Measurements from ENCODE around the gene CRYBA4. TPM values are rescaled to one million over a fixed set of nuclear protein-coding genes. Genes with fewer than 3 reads are reported as not detected.

The CRYBA4 gene
- total and polyA plus RNA-seq, 9 donors, result 0.59 TPM; not detected in 8

- no peak for DNase-seq
- intact Hi-C loops (cut with DNase I), result no loop called here
- TF ChIP-seq CTCF (IDR thresholded peaks at IDR 0.05) (no peak), POLR2A (IDR thresholded peaks at IDR 0.05) (no peak), EP300 (IDR thresholded peaks at IDR 0.05) (no peak)
Observed at GRCh38 chr22:26592421-26592891, 29.3 kb upstream of the CRYBA4 start.

GRCh38 chr22:26593763-26594162, 28.0 kb upstream of the CRYBA4 start:
- H3K4me1 ChIP-seq (ENCODE audit: insufficient read depth), result peaks cover 2% of the 10 kb centered on the region
- no peaks in the 10 kb centered on the region for H3K27me3 ChIP-seq
- no peaks in the 10 kb centered on the region for H3K9me3 ChIP-seq
- H3K4me3 ChIP-seq, result no peak overlapping the region
- intact Hi-C loops (cut with DNase I), result no loop called here
- no peak for DNase-seq
- no peaks in the 10 kb centered on the region for H3K36me3 ChIP-seq
- TF ChIP-seq EP300 (IDR thresholded peaks at IDR 0.05), result no peak
- WGBS, 3 donors, result 28 to 68% (median 34%) methylated on average over 1 of the region's 1 CpG
- H3K27ac ChIP-seq, result no peak overlapping the region

More at GRCh38 chr22:26592421-26592891, 29.3 kb upstream of the CRYBA4 start:
- Histone ChIP-seq H3K27ac (no peak overlapping the region), H3K27me3 (no peaks in the 10 kb centered on the region), H3K36me3 (no peaks in the 10 kb centered on the region), H3K4me1 (ENCODE audit: insufficient read depth) (peaks cover 2% of the 10 kb centered on the region), H3K4me3 (no peak overlapping the region), H3K9me3 (no peaks in the 10 kb centered on the region)
- 77 to 88% (median 80%) methylated on average over 4 of the region's 4 CpGs for WGBS, 3 donors

- 70 to 76% (median 71%) methylated on average over 4 of the region's 4 CpGs for WGBS, 3 donors
- Histone ChIP-seq H3K27me3 (no peaks in the 10 kb centered on the region), H3K36me3 (no peaks in the 10 kb centered on the region), H3K4me3 (no peak overlapping the region), H3K9me3 (no peaks in the 10 kb centered on the region), H3K27ac (no peak overlapping the region), H3K4me1 (ENCODE audit: insufficient read depth) (no peaks in the 10 kb centered on the region)
- intact Hi-C loops (cut with DNase I), result no loop called here
- no peak for TF ChIP-seq CTCF (IDR thresholded peaks at IDR 0.05)
- no peak for TF ChIP-seq EP300 (IDR thresholded peaks at IDR 0.05)
- TF ChIP-seq POLR2A (IDR thresholded peaks at IDR 0.05), result no peak
- DNase-seq, result no peak
Observed at GRCh38 chr22:26597026-26597425, 24.7 kb upstream of the CRYBA4 start.

- Histone ChIP-seq H3K9me3 (no peaks in the 10 kb centered on the region), H3K27me3 (no peaks in the 10 kb centered on the region), H3K27ac (no peak overlapping the region), H3K36me3 (no peaks in the 10 kb centered on the region), H3K4me3 (no peak overlapping the region), H3K4me1 (ENCODE audit: insufficient read depth) (no peaks in the 10 kb centered on the region)
- no peak for TF ChIP-seq POLR2A (IDR thresholded peaks at IDR 0.05)
- TF ChIP-seq EP300 (IDR thresholded peaks at IDR 0.05), result no peak
- TF ChIP-seq CTCF (IDR thresholded peaks at IDR 0.05), result no peak
- intact Hi-C loops (cut with DNase I), result no loop called here
- DNase-seq, result no peak
- 70 to 81% (median 75%) methylated on average over 4 of the region's 4 CpGs for WGBS, 3 donors
Observed at GRCh38 chr22:26597480-26597879, 24.3 kb upstream of the CRYBA4 start.

- H3K36me3 ChIP-seq, result no peaks in the 10 kb centered on the region
- no peak for TF ChIP-seq POLR2A (IDR thresholded peaks at IDR 0.05)
- TF ChIP-seq EP300 (IDR thresholded peaks at IDR 0.05), result no peak
- no peak overlapping the region for H3K27ac ChIP-seq
- H3K9me3 ChIP-seq, result no peaks in the 10 kb centered on the region
- DNase-seq, result no peak
- 78 to 88% (median 79%) methylated on average over 11 of the region's 11 CpGs for WGBS, 3 donors
- intact Hi-C loops (cut with DNase I), result no loop called here
- no peaks in the 10 kb centered on the region for H3K4me1 ChIP-seq (ENCODE audit: insufficient read depth)
- no peak overlapping the region for H3K4me3 ChIP-seq
- H3K27me3 ChIP-seq, result no peaks in the 10 kb centered on the region
Observed at GRCh38 chr22:26599505-26599904, 22.3 kb upstream of the CRYBA4 start.
